Measurements from ENCODE around the gene CTPS1.

GRCh38 chr1:41021526-41022308, 42.2 kb downstream of the CTPS1 start, which contains the start of gene SLFNL1:
- TF ChIP-seq GATA2 (IDR thresholded peaks at IDR 0.05; ENCODE audit: low read depth, low read length), result no peak
- no peak for TF ChIP-seq GATA3 (IDR thresholded peaks at IDR 0.05; ENCODE audit: low read depth, low read length)
